Measurements from ENCODE around the gene SUGP2. TPM values are rescaled to one million over a fixed set of nuclear protein-coding genes. Genes with fewer than 3 reads are reported as not detected.

The SUGP2 gene
- total RNA-seq, 1 experiment from 2014 or later, result 95.2 TPM

DNA sequence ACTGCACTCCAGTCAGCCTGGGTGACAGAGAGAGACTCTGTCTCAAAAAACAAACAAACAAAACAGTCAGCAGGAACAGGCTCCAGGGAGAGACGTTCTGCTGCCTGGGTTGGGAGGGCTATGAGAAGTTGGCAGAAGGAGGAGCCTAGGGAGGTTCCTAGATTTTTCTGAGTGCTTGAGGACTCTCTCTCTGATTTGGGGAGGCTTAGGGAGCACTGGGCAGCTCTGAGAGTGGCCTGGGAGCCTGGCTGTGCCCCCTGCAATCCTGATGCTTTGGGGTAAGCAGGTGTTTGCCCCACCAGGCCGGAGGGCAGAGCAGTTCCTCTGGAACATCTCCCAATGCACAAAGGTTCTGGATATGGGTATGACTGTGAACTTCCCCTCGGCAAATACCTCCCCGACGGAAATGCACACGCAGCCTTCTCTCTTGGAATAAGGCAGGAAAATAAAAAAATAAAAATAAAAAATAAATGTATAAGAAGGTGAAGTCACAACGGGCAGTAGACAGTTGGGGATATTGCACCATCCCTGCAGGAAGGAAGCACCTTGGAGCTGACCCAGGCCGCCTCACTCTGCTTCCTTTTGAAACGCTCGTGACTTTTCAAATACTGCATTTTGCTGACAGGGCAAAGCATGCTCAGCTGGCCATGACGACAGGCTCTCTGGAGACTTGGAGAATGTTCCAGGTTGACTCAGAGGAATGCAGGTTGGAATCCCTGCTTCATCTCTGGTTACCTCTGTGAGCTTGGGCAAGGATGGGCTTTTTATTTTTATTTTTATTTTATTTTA lies 65.8 kb downstream of the SUGP2 start:
- Histone ChIP-seq H2AFZ (ENCODE audit: low read length) (no peak overlapping the region), H3K9ac (ENCODE audit: extremely low read depth, insufficient read length, low read length) (no peak overlapping the region), H4K20me1 (ENCODE audit: control insufficient read depth, insufficient read depth, insufficient read length) (no peaks in the 10 kb centered on the region), H3K23me2 (ENCODE audit: insufficient read length, low read depth, low read length, poor library complexity, severe bottlenecking) (no peaks in the 10 kb centered on the region), H3K27me3 (ENCODE audit: insufficient read depth, low read length) (no peaks in the 10 kb centered on the region), H3K4me2 (ENCODE audit: insufficient read depth, insufficient read length, low read length) (no peak overlapping the region), H3K79me2 (ENCODE audit: insufficient read depth, low read length) (no peaks in the 10 kb centered on the region), H2BK5ac (ENCODE audit: insufficient read length, low read length) (no peak overlapping the region), H3K4ac (ENCODE audit: low read depth, low read length) (no peak overlapping the region), H3K18ac (ENCODE audit: insufficient read length, low read depth, low read length) (peak overlapping the region; percentile 1), H2BK15ac (ENCODE audit: low read depth, low read length) (no peak overlapping the region), H3T11ph (ENCODE audit: low read length) (no peak overlapping the region), H3K23ac (ENCODE audit: insufficient read length, low read depth, low read length) (no peak overlapping the region), H2BK20ac (ENCODE audit: low read depth, low read length, poor library complexity, severe bottlenecking) (no peak overlapping the region), H4K91ac (ENCODE audit: insufficient read length, low read depth, low read length) (no peak overlapping the region), H4K8ac (replicated peaks; ENCODE audit: insufficient read length, low read depth, low read length) (no peak overlapping the region), H3K4me1 (ENCODE audit: insufficient read depth, low read length) (no peaks in the 10 kb centered on the region), H4K5ac (ENCODE audit: insufficient read length, low read depth, low read length) (no peak overlapping the region), H3K9me3 (ENCODE audit: control insufficient read depth, low read depth, low read length) (no peaks in the 10 kb centered on the region), H2BK120ac (ENCODE audit: low read depth, low read length, poor library complexity, severe bottlenecking) (no peak overlapping the region), H3K27ac (ENCODE audit: insufficient read length, low read depth, low read length) (no peak overlapping the region), H3K79me1 (ENCODE audit: insufficient read depth, low read depth, low read length, poor library complexity, severe bottlenecking) (no peaks in the 10 kb centered on the region), H2AK5ac (ENCODE audit: insufficient read length, low read length) (no peak overlapping the region), H3K56ac (ENCODE audit: insufficient read length, low read depth, low read length) (no peak overlapping the region), H2BK12ac (ENCODE audit: insufficient read length, low read depth, low read length) (no peak overlapping the region), H3K14ac (ENCODE audit: insufficient read depth, low read length) (no peak overlapping the region)
- peaks cover 3 to 16% of the 10 kb centered on the region in 2 experiments for H3K4me1 Mint-ChIP-seq
- no peak for DNase-seq
- no peak overlapping the region for H3K4me3 Mint-ChIP-seq
- H3K9me3 Mint-ChIP-seq, result peaks cover 3 to 4% of the 10 kb centered on the region in 2 experiments; a peak in 3 of 5 replicates
- peaks cover 0 to 4% (median 0%) of the 10 kb centered on the region in 3 experiments; a peak in 1 of 7 replicates for H3K36me3 Mint-ChIP-seq (ENCODE audit: insufficient read depth in 1 of 3, low read depth in 3 of 3)
- WGBS (ENCODE audit: extremely low coverage, insufficient read length, low lambda C conversion rate), result no CpG with 5 or more reads among the region's 11 CpGs
- H3K27ac Mint-ChIP-seq, result no peak overlapping the region
- no peak for TF ChIP-seq CTCF (conservative IDR thresholded peaks at IDR 0.05)
- peaks cover 13% of the 10 kb centered on the region for H3K27me3 Mint-ChIP-seq (ENCODE audit: low read depth)
